Coronary artery (tissue), 2 donors: ENCODE data around the gene LTBP1.
"Not testable (repeated sequence)": the region's sequence is repeated elsewhere in the genome, so short reads cannot be mapped to it uniquely, and the experiment has no call there.

Experiments used
- DNase-seq: peaks from one replicate; pipeline ENCODE4 v3.0.0-alpha.2; 2017; ENCODE audit warnings: low spot score
- H3K27ac ChIP-seq, 2 donors: fragments of 200-600 bp; sonication (generic); one replicate each; pipeline ENCODE4 v1.5.1; 2016 to 2019
- H3K4me3 ChIP-seq: fragments of 200-600 bp; sonication (generic); 2 replicates; pipeline ENCODE4 v1.5.1; 2016; ENCODE audit warnings: mild to moderate bottlenecking, moderate library complexity
- CTCF ChIP-seq: fragments of 200-600 bp; sonication (generic); IDR thresholded peaks from one replicate; pipeline ENCODE4 v1.5.1; 2019; ENCODE audit warnings: antibody characterized with exemption

The LTBP1 gene

GRCh38 chr2:33038799-33039198 lies 92.0 kb downstream of the LTBP1 start:
- Histone ChIP-seq H3K27ac (peak overlapping the region in 1 of 2 donors; percentile 19), H3K4me3 (no peak overlapping the region)
- TF ChIP-seq CTCF: no peak
- DNase-seq: no peak

- no peak overlapping the region for H3K27ac ChIP-seq
- DNase-seq: no peak
- H3K4me3 ChIP-seq: no peak overlapping the region
- TF ChIP-seq CTCF: no peak
Observed at GRCh38 chr2:33040541-33040940, 93.8 kb downstream of the LTBP1 start.

GRCh38 chr2:33042265-33042664 lies 95.5 kb downstream of the LTBP1 start:
- TF ChIP-seq CTCF: no peak
- no peak for DNase-seq
- no peak overlapping the region for H3K27ac ChIP-seq
- no peak overlapping the region for H3K4me3 ChIP-seq

- DNase-seq: no peak
- TF ChIP-seq CTCF: no peak
- H3K27ac ChIP-seq: no peak overlapping the region
- H3K4me3 ChIP-seq: no peak overlapping the region
Observed at GRCh38 chr2:33042819-33043218, 96.1 kb downstream of the LTBP1 start.

GRCh38 chr2:33047939-33048338 lies 101.2 kb downstream of the LTBP1 start:
- no peak for TF ChIP-seq CTCF
- no peak for DNase-seq
- Histone ChIP-seq H3K4me3 (no peak overlapping the region), H3K27ac (no peak overlapping the region)

GRCh38 chr2:33051586-33052360 lies 105.0 kb downstream of the LTBP1 start:
- no peak for TF ChIP-seq CTCF
- no peak for DNase-seq
- H3K27ac ChIP-seq: peak overlapping the region in 1 of 2 donors; percentile 4
- H3K4me3 ChIP-seq: no peak overlapping the region

GRCh38 chr2:33052361-33052735 lies 105.6 kb downstream of the LTBP1 start:
- H3K27ac ChIP-seq: no peak overlapping the region
- TF ChIP-seq CTCF: no peak
- H3K4me3 ChIP-seq: no peak overlapping the region
- DNase-seq: no peak

- not testable (repeated sequence) for H3K27ac ChIP-seq
Observed at GRCh38 chr2:33052795-33053194, 106.0 kb downstream of the LTBP1 start.

More at GRCh38 chr2:33052795-33053194, 106.0 kb downstream of the LTBP1 start:
- not testable (repeated sequence) for DNase-seq, H3K4me3 ChIP-seq
